Neural cell (in vitro differentiated cells): ENCODE data around the gene RALGPS1. TPM values are rescaled to one million over a fixed set of nuclear protein-coding genes. Genes with fewer than 3 reads are reported as not detected.

ENCODE experiments used
- H2AFZ ChIP-seq: fragments of 200-600, 300-800 bp; sonication (generic), shearing (Covaris generic); 2 replicates; pipeline ENCODE4 v1.6.0; 2014; ENCODE audit warnings: low read depth, mild to moderate bottlenecking, antibody characterized with exemption, low read length, moderate library complexity
- H3F3A ChIP-seq: fragments of 200-600 bp; shearing (Covaris generic); 2 replicates; pipeline ENCODE4 v1.6.1; 2016; ENCODE audit warnings: mild to moderate bottlenecking, moderate library complexity, mixed read lengths, antibody characterized with exemption, low read length; ENCODE audit not compliant: insufficient read depth, poor library complexity, severe bottlenecking
- H3K27ac ChIP-seq: fragments of 200-600, 300-800 bp; sonication (generic), shearing (Covaris generic); 2 replicates; pipeline ENCODE4 v1.5.1; 2014; ENCODE audit warnings: mild to moderate bottlenecking, low read length, moderate library complexity
- H3K27me3 ChIP-seq: fragments of 300-800, 200-600 bp; sonication (generic), shearing (Covaris generic); 2 replicates; pipeline ENCODE4 v1.6.0; 2014; ENCODE audit warnings: mild to moderate bottlenecking, low read depth, low read length, moderate library complexity; ENCODE audit not compliant: insufficient read depth
- H3K36me3 ChIP-seq: fragments of 300-800, 200-600 bp; sonication (generic), shearing (Covaris generic); 2 replicates; pipeline ENCODE4 v1.5.1; 2014; ENCODE audit warnings: mild to moderate bottlenecking, antibody characterized with exemption, low read length, moderate library complexity; ENCODE audit not compliant: insufficient read depth
- H3K4me2 ChIP-seq: fragments of 300-800, 200-600 bp; sonication (generic), shearing (Covaris generic); 2 replicates; pipeline ENCODE4 v1.6.0; 2014; ENCODE audit warnings: mild to moderate bottlenecking, low read length
- H3K4me3 ChIP-seq: fragments of 300-800, 200-600 bp; sonication (generic), shearing (Covaris generic); 2 replicates; pipeline ENCODE4 v1.5.1; 2014; ENCODE audit warnings: mild to moderate bottlenecking, low read length, moderate library complexity
- H3K79me2 ChIP-seq: fragments of 200-600 bp; shearing (Covaris generic); replicated peaks from 2 replicates; pipeline ENCODE4 v1.6.0; 2014; ENCODE audit warnings: mild to moderate bottlenecking, low read length, moderate library complexity; ENCODE audit not compliant: insufficient read depth
- H3K9ac ChIP-seq: fragments of 300-800, 200-600 bp; sonication (generic), shearing (Covaris generic); 2 replicates; pipeline ENCODE4 v1.6.1; 2016; ENCODE audit warnings: mild to moderate bottlenecking, low read length, mixed read lengths
- H3K9me2 ChIP-seq: fragments of 200-600 bp; shearing (Covaris generic); 2 replicates; pipeline ENCODE4 v1.6.1; 2016; ENCODE audit warnings: mild to moderate bottlenecking, low read length, mixed read lengths; ENCODE audit not compliant: insufficient read depth
- H3K9me3 ChIP-seq: fragments of 200-600, 300-800 bp; sonication (generic), shearing (Covaris generic); 2 replicates; pipeline ENCODE4 v1.6.1; 2016; ENCODE audit warnings: mild to moderate bottlenecking, mixed run types, low read length, moderate library complexity, mixed read lengths
- H4K20me1 ChIP-seq: fragments of 200-600 bp; shearing (Covaris generic); 2 replicates; pipeline ENCODE4 v1.6.1; 2016; ENCODE audit warnings: mild to moderate bottlenecking, mixed run types; ENCODE audit not compliant: insufficient read depth
- EP300 ChIP-seq: fragments of 450-650 bp; conservative IDR thresholded peaks from 2 replicates; pipeline ENCODE4 v1.6.1; 2014; ENCODE audit warnings: antibody characterized with exemption, mild to moderate bottlenecking, moderate library complexity; ENCODE audit not compliant: poor library complexity, severe bottlenecking
- EZH2 ChIP-seq: fragments of 200-600, 300-800 bp; shearing (Covaris generic), sonication (generic); IDR thresholded peaks from 2 replicates; pipeline ENCODE4 v1.6.1; 2014; ENCODE audit warnings: antibody characterized with exemption, low read length, borderline replicate concordance, mild to moderate bottlenecking; ENCODE audit not compliant: insufficient read depth, poor library complexity, severe bottlenecking
- MXI1 ChIP-seq: fragments of 450-650 bp; conservative IDR thresholded peaks from 2 replicates; pipeline ENCODE4 v1.6.1; 2014; ENCODE audit warnings: antibody characterized with exemption, mild to moderate bottlenecking; ENCODE audit not compliant: poor library complexity, severe bottlenecking
- POLR2AphosphoS5 ChIP-seq: IDR thresholded peaks from 2 replicates; pipeline ENCODE4 v1.6.1; 2012
- RAD21 ChIP-seq: fragments of 450-650 bp; conservative IDR thresholded peaks from 2 replicates; pipeline ENCODE4 v1.6.1; 2014; ENCODE audit warnings: antibody characterized with exemption, mild to moderate bottlenecking, moderate library complexity
- SMC3 ChIP-seq: fragments of 450-650 bp; conservative IDR thresholded peaks from 2 replicates; pipeline ENCODE4 v1.6.1; 2014; ENCODE audit warnings: antibody characterized with exemption, mild to moderate bottlenecking, moderate library complexity; ENCODE audit not compliant: poor library complexity
- TAF1 ChIP-seq: IDR thresholded peaks from 2 replicates; pipeline ENCODE4 v1.6.1; 2012; ENCODE audit warnings: low read depth
- polyA plus RNA-seq: library from polyadenylated mRNA; depleted of rRNA; stranded (reverse); fragments of >200 nt; gene quantifications from 2 replicates; pipeline ENCODE4 v1.2.3, GENCODE V29; 2014
- TF ChIP-seq, protein P1 (sequence below): IDR thresholded peaks from 2 replicates; pipeline ENCODE4 v1.6.1; 2012; ENCODE audit warnings: borderline replicate concordance
- TF ChIP-seq, protein P2 (sequence below): fragments of 450-650 bp; IDR thresholded peaks from 2 replicates; pipeline ENCODE4 v1.5.1; 2014; ENCODE audit warnings: antibody characterized with exemption, mild to moderate bottlenecking, moderate library complexity; ENCODE audit not compliant: poor library complexity, severe bottlenecking

The RALGPS1 gene
- polyA plus RNA-seq, 1 donor from 2014 or later = 37.1 TPM

DNA sequence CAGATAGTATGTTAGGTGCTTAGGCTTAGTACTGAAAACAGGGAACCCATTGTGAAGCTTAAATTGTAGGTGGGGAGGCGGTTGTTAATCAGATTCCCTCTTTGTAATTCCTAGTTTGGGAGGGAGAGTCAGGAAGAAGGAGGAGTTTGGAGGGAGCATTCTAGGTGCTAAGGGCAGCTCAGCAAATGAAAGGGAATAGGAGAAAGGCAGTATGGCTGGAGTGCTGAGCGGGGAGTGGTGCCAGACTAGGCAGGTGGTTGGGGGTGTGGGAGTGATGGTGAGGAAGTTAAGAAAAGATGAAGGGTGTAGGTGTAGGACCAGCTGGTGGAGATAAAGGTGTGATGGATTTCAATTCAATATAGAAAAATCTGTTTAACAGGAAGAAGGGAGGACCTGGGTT, 338.9 kb downstream of the RALGPS1 start:
- H3K36me3 ChIP-seq = no peaks in the 10 kb centered on the region
- H3K4me3 ChIP-seq = no peak overlapping the region
- H3K79me2 ChIP-seq = no peaks in the 10 kb centered on the region
- no peaks in the 10 kb centered on the region for H4K20me1 ChIP-seq
- no peak overlapping the region for H3K9ac ChIP-seq
- H3K4me2 ChIP-seq = no peak overlapping the region
- H3K27ac ChIP-seq = no peak overlapping the region
- H2AFZ ChIP-seq = no peak overlapping the region
- no peaks in the 10 kb centered on the region for H3K27me3 ChIP-seq
- no peaks in the 10 kb centered on the region for H3F3A ChIP-seq
- no peaks in the 10 kb centered on the region for H3K9me2 ChIP-seq
- TF ChIP-seq POLR2AphosphoS5 (no peak), EZH2 (no peak), SMC3 (no peak), RAD21 (no peak), EP300 (no peak)
- H3K9me3 ChIP-seq = no peaks in the 10 kb centered on the region

DNA sequence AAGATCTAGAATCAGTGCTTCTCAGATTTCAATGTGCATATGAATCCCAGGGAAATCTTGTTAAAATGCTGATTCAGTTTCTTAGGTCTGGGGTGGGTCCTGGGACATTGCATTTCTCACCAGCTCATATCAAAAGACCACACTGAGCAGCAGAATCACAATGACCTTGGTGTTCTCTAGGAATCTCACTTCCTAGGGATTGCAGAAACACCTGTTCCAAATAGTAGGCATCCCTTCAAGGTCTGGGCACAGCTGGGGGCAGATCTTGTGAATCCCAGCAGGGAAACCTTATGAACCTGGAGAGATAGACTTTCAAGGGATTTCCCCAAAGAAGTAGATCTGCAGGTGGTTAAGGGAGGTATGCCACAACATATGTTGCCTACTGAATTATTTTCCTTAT, 341.1 kb downstream of the RALGPS1 start:
- no peak overlapping the region for H3K9ac ChIP-seq
- H3K79me2 ChIP-seq = no peaks in the 10 kb centered on the region
- no peak overlapping the region for H3K4me3 ChIP-seq
- H4K20me1 ChIP-seq = no peaks in the 10 kb centered on the region
- TF ChIP-seq, protein P1, sequence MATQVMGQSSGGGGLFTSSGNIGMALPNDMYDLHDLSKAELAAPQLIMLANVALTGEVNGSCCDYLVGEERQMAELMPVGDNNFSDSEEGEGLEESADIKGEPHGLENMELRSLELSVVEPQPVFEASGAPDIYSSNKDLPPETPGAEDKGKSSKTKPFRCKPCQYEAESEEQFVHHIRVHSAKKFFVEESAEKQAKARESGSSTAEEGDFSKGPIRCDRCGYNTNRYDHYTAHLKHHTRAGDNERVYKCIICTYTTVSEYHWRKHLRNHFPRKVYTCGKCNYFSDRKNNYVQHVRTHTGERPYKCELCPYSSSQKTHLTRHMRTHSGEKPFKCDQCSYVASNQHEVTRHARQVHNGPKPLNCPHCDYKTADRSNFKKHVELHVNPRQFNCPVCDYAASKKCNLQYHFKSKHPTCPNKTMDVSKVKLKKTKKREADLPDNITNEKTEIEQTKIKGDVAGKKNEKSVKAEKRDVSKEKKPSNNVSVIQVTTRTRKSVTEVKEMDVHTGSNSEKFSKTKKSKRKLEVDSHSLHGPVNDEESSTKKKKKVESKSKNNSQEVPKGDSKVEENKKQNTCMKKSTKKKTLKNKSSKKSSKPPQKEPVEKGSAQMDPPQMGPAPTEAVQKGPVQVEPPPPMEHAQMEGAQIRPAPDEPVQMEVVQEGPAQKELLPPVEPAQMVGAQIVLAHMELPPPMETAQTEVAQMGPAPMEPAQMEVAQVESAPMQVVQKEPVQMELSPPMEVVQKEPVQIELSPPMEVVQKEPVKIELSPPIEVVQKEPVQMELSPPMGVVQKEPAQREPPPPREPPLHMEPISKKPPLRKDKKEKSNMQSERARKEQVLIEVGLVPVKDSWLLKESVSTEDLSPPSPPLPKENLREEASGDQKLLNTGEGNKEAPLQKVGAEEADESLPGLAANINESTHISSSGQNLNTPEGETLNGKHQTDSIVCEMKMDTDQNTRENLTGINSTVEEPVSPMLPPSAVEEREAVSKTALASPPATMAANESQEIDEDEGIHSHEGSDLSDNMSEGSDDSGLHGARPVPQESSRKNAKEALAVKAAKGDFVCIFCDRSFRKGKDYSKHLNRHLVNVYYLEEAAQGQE = no peak
- no peak for TF ChIP-seq EP300
- TF ChIP-seq, protein P2, sequence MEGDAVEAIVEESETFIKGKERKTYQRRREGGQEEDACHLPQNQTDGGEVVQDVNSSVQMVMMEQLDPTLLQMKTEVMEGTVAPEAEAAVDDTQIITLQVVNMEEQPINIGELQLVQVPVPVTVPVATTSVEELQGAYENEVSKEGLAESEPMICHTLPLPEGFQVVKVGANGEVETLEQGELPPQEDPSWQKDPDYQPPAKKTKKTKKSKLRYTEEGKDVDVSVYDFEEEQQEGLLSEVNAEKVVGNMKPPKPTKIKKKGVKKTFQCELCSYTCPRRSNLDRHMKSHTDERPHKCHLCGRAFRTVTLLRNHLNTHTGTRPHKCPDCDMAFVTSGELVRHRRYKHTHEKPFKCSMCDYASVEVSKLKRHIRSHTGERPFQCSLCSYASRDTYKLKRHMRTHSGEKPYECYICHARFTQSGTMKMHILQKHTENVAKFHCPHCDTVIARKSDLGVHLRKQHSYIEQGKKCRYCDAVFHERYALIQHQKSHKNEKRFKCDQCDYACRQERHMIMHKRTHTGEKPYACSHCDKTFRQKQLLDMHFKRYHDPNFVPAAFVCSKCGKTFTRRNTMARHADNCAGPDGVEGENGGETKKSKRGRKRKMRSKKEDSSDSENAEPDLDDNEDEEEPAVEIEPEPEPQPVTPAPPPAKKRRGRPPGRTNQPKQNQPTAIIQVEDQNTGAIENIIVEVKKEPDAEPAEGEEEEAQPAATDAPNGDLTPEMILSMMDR = no peak
- TF ChIP-seq MXI1 = no peak
- no peak for TF ChIP-seq EZH2
- TF ChIP-seq POLR2AphosphoS5 = no peak
- no peak for TF ChIP-seq SMC3
- no peak for TF ChIP-seq TAF1
- TF ChIP-seq RAD21 = no peak
- H3F3A ChIP-seq = no peaks in the 10 kb centered on the region
- no peaks in the 10 kb centered on the region for H3K27me3 ChIP-seq
- no peaks in the 10 kb centered on the region for H3K9me2 ChIP-seq
- H3K4me2 ChIP-seq = no peak overlapping the region
- no peak overlapping the region for H2AFZ ChIP-seq
- H3K9me3 ChIP-seq = no peaks in the 10 kb centered on the region
- no peak overlapping the region for H3K27ac ChIP-seq
- H3K36me3 ChIP-seq = no peaks in the 10 kb centered on the region

DNA sequence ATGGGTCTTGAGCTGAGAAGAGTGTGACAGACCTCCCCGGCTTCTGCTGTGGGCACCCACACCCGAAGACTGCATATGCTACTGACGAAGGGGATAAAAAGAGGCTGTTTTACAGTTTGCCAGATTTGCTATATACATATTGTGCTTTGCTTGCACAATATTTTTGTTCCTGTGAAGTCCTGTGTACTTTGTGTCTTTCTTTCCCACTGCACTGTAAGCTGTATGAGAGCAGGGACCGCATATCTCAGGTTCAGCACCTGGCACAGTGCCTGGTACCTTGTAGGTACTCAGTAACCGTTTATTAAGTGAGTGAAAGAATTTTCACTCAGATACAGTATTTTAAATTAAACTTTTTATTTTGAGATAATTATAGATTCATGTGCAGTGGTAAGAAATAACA, 341.7 kb downstream of the RALGPS1 start:
- Histone ChIP-seq H3K27me3 (no peaks in the 10 kb centered on the region), H3K36me3 (no peaks in the 10 kb centered on the region), H4K20me1 (no peaks in the 10 kb centered on the region), H3K9me2 (no peaks in the 10 kb centered on the region), H3K79me2 (no peaks in the 10 kb centered on the region), H3F3A (no peaks in the 10 kb centered on the region), H3K27ac (no peak overlapping the region), H3K9me3 (no peaks in the 10 kb centered on the region), H2AFZ (no peak overlapping the region), H3K4me2 (no peak overlapping the region), H3K4me3 (no peak overlapping the region), H3K9ac (no peak overlapping the region)
- TF ChIP-seq POLR2AphosphoS5 (no peak), MXI1 (no peak), SMC3 (no peak), EP300 (no peak), TAF1 (no peak), RAD21 (no peak), EZH2 (no peak)
- TF ChIP-seq, protein P1 = no peak
- TF ChIP-seq, protein P2 = no peak
